GM12878 (cell line): ENCODE measurements around the gene CDON.

Experiments used
- MEF2B ChIP-seq: fragments of 450-650 bp; IDR thresholded peaks from 2 replicates; pipeline ENCODE4 v1.6.1; 2018; ENCODE audit warnings: mild to moderate bottlenecking, moderate library complexity; ENCODE audit not compliant: partially characterized antibody, poor library complexity, severe bottlenecking
- TF ChIP-seq, protein P1 (sequence below): IDR thresholded peaks from 2 replicates; pipeline ENCODE4 v1.6.1; 2012; ENCODE audit warnings: low read length, inconsistent platforms
- TF ChIP-seq, protein P2 (sequence below): IDR thresholded peaks from 2 replicates; pipeline ENCODE4 v1.6.1; 2012; ENCODE audit warnings: mild to moderate bottlenecking, low read depth, low read length
- TF ChIP-seq, protein P3 (sequence below), 3 experiments: IDR thresholded peaks in 2 of 3; conservative IDR thresholded peaks in 1 of 3; 2 replicates each; pipeline ENCODE4 v1.5.1; 2011; ENCODE audit warnings: low read depth in 3 of 3, low read length in 3 of 3, mild to moderate bottlenecking in 3 of 3, control low read depth in 2 of 3, moderate library complexity in 2 of 3, inconsistent platforms in 1 of 3, mixed read lengths in 1 of 3; ENCODE audit not compliant: control insufficient read depth in 2 of 3, insufficient read depth in 1 of 3; ENCODE audit errors: extremely low read depth in 1 of 3

DNA sequence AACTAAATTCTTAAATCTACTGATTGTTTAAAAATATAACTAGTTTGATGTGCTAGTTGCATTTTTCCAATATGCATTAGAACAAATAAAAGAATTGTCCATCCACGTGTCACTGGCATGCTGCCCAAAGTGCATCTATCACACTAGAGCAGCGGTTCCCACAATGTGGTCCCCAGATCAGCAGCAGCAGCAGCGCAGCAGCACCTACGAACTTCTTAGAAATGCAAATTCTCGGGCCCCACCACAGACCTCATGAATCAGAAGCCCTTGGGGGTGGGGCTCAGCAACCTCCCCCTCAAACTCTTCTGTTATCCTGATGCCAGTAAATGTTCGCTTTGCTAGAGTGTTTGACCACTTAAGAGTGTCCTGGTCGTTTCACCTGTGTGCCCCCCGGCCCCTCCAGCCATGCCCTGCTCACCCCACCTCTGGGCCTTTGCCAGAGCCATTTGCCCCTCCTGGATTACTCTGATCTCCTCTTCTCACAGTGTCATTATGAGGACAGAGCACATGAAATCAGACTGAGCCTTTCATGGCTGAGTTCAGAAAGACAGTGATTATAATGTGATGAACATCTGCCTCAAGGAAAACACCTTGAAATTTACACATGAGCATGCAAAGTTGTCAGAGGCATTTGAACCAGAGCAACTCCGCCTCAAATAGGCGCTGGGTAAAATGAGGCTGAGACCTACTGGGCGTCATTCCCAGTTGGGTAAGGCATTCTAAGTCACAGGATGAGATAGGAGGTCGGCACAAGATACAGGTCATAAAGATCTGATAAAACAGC is 129.4 kb downstream of the CDON start:
- TF ChIP-seq MEF2B, result no peak
- TF ChIP-seq, protein P1, sequence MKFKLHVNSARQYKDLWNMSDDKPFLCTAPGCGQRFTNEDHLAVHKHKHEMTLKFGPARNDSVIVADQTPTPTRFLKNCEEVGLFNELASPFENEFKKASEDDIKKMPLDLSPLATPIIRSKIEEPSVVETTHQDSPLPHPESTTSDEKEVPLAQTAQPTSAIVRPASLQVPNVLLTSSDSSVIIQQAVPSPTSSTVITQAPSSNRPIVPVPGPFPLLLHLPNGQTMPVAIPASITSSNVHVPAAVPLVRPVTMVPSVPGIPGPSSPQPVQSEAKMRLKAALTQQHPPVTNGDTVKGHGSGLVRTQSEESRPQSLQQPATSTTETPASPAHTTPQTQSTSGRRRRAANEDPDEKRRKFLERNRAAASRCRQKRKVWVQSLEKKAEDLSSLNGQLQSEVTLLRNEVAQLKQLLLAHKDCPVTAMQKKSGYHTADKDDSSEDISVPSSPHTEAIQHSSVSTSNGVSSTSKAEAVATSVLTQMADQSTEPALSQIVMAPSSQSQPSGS, result no peak
- TF ChIP-seq, protein P2, sequence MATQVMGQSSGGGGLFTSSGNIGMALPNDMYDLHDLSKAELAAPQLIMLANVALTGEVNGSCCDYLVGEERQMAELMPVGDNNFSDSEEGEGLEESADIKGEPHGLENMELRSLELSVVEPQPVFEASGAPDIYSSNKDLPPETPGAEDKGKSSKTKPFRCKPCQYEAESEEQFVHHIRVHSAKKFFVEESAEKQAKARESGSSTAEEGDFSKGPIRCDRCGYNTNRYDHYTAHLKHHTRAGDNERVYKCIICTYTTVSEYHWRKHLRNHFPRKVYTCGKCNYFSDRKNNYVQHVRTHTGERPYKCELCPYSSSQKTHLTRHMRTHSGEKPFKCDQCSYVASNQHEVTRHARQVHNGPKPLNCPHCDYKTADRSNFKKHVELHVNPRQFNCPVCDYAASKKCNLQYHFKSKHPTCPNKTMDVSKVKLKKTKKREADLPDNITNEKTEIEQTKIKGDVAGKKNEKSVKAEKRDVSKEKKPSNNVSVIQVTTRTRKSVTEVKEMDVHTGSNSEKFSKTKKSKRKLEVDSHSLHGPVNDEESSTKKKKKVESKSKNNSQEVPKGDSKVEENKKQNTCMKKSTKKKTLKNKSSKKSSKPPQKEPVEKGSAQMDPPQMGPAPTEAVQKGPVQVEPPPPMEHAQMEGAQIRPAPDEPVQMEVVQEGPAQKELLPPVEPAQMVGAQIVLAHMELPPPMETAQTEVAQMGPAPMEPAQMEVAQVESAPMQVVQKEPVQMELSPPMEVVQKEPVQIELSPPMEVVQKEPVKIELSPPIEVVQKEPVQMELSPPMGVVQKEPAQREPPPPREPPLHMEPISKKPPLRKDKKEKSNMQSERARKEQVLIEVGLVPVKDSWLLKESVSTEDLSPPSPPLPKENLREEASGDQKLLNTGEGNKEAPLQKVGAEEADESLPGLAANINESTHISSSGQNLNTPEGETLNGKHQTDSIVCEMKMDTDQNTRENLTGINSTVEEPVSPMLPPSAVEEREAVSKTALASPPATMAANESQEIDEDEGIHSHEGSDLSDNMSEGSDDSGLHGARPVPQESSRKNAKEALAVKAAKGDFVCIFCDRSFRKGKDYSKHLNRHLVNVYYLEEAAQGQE, result no peak
- TF ChIP-seq, protein P3, sequence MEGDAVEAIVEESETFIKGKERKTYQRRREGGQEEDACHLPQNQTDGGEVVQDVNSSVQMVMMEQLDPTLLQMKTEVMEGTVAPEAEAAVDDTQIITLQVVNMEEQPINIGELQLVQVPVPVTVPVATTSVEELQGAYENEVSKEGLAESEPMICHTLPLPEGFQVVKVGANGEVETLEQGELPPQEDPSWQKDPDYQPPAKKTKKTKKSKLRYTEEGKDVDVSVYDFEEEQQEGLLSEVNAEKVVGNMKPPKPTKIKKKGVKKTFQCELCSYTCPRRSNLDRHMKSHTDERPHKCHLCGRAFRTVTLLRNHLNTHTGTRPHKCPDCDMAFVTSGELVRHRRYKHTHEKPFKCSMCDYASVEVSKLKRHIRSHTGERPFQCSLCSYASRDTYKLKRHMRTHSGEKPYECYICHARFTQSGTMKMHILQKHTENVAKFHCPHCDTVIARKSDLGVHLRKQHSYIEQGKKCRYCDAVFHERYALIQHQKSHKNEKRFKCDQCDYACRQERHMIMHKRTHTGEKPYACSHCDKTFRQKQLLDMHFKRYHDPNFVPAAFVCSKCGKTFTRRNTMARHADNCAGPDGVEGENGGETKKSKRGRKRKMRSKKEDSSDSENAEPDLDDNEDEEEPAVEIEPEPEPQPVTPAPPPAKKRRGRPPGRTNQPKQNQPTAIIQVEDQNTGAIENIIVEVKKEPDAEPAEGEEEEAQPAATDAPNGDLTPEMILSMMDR (IDR thresholded peaks at IDR 0.05 in 2 of 3, conservative IDR thresholded peaks at IDR 0.05 in 1 of 3; ENCODE audit: control insufficient read depth in 2 of 3, extremely low read depth in 1 of 3, insufficient read depth in 1 of 3, low read depth in 3 of 3, low read length in 3 of 3), result no peak
